GM18951 (cell line): ENCODE measurements around the gene ERI2.
"Not testable (repeated sequence)": the region's sequence is repeated elsewhere in the genome, so short reads cannot be mapped to it uniquely, and the experiment has no call there.

Experiments
- POLR2A ChIP-seq: IDR thresholded peaks from 4 replicates; pipeline ENCODE4 v1.6.1; 2011; ENCODE audit warnings: mild to moderate bottlenecking; ENCODE audit not compliant: insufficient read length, insufficient read depth; ENCODE audit errors: extremely low read depth
- in situ Hi-C: fragments of 300-500 bp; cut with MboI; formaldehyde crosslinking; loops from one replicate; pipeline ENCODE4 v1.12.0; 2022; ENCODE audit warnings: low sequenced_read_pairs, mixed read lengths, inconsistent platforms; ENCODE audit not compliant: unreplicated experiment

The ERI2 gene

DNA sequence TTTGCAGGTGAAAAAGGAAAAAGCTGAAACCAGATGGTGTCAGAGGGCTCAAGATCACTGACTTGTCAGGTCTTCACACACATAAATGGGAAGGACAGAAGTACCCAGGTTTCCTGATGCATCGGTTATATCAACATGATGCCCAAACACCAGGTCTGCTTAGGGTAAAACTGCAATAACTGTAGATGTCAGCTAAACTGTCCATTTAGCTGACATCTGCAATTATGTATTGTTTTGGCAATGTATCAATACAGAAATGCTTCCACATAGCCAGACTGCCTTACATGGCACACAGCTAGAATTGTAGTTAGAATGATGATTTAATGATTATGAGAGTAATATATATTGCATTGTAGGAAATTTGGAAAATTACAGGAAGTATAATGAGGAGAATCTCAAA lies 37.5 kb downstream of the ERI2 start:
- no peak for TF ChIP-seq POLR2A
- in situ Hi-C loops: no loop called here

DNA sequence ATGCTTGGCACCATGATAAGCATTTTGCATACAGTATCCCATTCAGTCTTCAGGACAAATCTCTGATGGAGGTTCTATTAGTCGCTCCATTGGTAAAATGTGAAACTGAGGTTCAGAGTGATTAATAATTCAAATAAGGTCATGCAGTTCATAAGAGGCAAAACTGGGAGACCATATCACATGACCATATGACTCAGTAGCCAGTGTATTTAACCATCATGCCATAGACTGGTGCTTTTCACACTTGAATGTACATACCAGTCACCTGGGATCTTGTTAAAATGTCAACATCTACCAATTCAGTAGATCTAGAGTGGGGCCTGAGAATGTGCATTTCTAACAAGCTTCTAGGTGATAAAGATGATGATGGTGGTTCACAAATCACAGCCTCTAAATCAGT lies 38.2 kb downstream of the ERI2 start:
- no peak for TF ChIP-seq POLR2A
- in situ Hi-C loops: no loop called here

DNA sequence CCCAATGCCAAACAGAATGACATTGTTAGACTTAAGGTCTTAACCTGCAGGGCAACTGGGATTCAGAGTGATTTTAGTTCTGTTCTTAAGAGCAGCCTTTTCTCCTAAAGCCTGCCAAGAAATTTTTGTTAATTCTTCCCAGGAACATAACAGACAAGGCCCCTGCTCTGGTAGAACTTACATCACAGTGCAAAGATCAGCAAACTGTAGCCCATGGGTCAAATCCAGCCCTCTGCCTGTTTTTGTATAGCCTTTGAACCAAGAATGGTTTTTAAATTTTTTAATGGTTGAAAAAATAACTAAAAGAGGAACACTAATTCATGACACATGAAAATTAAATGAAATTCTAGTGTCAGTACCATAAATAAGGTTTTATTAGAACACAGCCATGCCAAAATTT lies 38.7 kb downstream of the ERI2 start:
- in situ Hi-C loops: no loop called here
- no peak for TF ChIP-seq POLR2A

GRCh38 chr16:20766294-20766693 lies 40.0 kb downstream of the ERI2 start:
- TF ChIP-seq POLR2A: no peak
- in situ Hi-C loops: no loop called here

- no peak for TF ChIP-seq POLR2A
- in situ Hi-C loops: no loop called here
Measured at GRCh38 chr16:20765732-20766131, 40.5 kb downstream of the ERI2 start.

DNA sequence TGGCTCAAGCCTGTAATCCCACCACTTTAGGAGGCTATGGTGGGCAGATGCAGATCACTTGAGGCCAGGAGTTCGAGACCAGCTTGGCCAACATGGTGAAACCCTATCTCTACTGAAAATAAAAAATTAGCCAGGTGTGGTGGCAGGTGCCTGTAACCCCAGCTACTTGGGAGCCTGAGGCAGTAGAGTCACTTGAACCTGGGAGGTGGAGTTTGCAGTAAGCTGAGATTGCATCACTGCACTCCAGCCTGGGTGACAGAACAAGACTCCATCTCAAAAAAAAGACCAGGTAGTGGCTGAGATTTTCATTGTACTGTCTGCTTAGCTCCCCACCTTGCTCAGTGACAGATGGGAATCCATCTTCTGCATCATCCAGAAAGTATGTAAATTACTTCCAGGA lies 41.8 kb downstream of the ERI2 start:
- in situ Hi-C loops: not testable (repeated sequence)

DNA sequence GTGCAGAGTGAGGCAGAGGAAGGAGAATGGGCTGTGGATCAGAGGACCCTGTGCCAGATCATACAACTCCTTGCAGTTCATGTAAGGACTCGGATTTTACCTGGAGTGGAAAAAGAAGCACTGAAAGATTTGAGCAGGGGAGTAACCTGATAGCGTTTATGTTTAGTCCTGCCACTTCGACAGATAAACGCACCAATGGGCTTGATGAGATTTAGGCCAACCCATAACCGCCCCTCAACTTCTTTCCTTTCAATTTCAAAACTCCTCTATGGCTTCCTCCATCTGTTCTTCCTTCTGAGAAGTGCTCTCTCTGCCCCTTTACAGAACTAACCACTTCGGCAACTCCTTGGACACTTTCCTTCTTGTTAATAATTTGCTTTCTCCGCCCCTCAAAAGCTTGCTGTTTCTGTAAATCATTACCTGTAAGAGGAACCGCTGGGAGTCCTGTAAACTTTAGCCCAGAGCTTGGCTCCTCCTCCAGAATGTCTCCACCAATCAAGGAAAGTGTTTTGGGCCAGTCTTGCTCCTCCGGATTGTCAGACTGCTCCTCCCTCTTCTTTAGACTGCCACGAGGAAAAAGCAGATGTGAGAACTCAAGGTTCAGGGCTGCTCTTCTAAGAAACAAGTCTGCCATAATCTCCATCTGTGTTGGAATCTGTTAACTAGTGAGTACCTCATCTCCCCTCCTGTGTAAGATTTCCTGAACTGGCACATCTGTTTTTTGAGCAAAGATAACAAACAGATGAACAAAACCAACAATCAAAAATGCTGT lies 42.6 kb downstream of the ERI2 start, which contains the start of gene ACSM3:
Gene ACSM3 (plus strand): TSS at position 554 of the 772 bp plus-strand sequence. CDS start 6,021 bp downstream, outside the sequence.
- peak; percentile 54 for TF ChIP-seq POLR2A
- in situ Hi-C loops: no loop called here

- TF ChIP-seq POLR2A: no peak
- in situ Hi-C loops: no loop called here
Measured at GRCh38 chr16:20762404-20763123, 43.7 kb downstream of the ERI2 start.

GRCh38 chr16:20761175-20761574 lies 45.1 kb downstream of the ERI2 start:
- TF ChIP-seq POLR2A: no peak
- in situ Hi-C loops: no loop called here

DNA sequence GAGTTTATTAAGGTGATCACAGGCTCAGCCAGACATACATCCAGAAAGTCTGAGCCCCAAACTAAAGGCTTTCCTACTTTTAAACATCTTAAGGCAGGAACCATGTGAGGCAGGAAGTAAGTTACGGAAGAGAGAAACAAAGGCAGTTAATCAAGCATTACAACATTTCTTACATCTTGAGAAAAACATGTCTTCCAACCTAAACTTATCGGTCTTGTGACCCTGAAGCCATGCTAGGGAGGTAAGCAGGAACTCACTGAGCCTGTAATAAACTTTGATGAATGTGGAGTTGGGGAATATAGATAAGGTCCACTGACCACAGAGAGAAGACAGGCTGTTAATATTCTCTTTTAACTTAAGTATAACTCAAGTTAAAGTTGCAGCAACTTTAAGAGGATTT lies 45.9 kb downstream of the ERI2 start:
- no peak for TF ChIP-seq POLR2A
- in situ Hi-C loops: no loop called here

DNA sequence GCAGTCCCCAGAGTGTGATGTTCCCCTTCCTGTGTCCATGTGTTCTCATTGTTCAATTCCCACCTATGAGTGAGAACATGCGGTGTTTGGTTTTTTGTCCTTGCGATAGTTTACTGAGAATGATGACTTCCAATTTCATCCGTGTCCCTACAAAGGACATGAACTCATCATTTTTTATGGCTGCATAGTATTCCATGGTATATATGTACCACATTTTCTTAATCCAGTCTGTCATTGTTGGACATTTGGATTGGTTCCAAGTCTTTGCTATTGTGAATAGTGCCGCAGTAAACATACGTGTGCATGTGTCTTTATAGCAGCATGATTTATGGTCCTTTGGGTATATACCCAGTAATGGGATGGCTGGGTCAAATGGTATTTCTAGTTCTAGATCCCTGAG lies 50.5 kb downstream of the ERI2 start:
- in situ Hi-C loops: not testable (repeated sequence)

DNA sequence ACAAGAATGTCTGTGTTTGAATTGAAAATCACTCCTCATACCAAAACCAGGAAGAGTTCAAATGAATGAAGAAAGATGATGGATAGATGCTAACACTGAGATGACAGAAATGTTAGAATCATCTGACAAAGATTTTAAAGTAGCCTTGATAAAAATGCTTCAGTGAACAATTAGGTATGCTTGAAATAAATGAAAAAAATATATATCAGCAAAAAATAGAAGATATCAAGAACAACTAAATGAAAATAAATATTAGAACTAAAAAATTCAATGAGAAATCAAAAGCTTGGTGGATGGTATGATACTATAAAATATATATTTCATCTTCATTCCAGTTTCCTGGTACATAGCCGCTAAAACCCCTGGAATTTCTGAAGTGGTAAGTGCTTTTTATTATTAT lies 51.0 kb downstream of the ERI2 start:
- in situ Hi-C loops: no loop called here
- TF ChIP-seq POLR2A: no peak

DNA sequence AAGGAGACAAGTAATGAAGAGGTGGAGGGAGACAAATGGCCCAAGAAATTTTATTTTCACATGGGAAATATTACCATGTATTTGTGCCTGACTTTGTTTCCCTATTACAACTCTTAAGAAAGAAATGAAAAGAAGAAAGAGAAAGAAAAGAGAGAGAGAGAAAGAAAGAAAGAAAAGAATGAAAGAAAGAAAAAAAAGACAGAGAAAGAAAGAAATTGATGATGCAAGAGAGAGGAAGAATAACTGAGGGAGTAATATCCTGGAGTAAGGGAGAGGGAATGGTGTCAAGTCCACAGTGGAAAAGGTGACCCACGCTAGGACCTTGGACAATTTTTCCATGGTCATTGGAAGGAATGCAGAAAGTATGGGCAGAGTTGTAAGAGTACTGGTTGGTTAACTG lies 52.5 kb downstream of the ERI2 start:
- no peak for TF ChIP-seq POLR2A
- in situ Hi-C loops: no loop called here

GRCh38 chr16:20750558-20750957 lies 55.7 kb downstream of the ERI2 start:
- in situ Hi-C loops: no loop called here
- no peak for TF ChIP-seq POLR2A
